K562 (cell line): ENCODE results near the gene CASP2. TPM values are rescaled to one million over a fixed set of nuclear protein-coding genes. Genes with fewer than 3 reads are reported as not detected.

ENCODE experiments used
- ATAC-seq: fragments of 200-7000 bp; cut with Tn5 transposase; 3 replicates; pipeline ENCODE4 v1.9.1; 2020; ENCODE audit warnings: moderate library complexity
- BruUV-seq: library from RNA; stranded (reverse); fragments of 400-500 nt; replicated peaks from 2 replicates; lab custom pipeline; 2021; lab: Mats Ljungman, UMichigan
- CTCF ChIA-PET: fragments of 300-600 bp; formaldehyde crosslinking; extraction: SDS; loops from one replicate; lab custom pipeline; 2021; ENCODE audit warnings: low intra/inter-chr PET ratio; lab: Yijun Ruan, JAX
- POLR2A ChIA-PET: fragments of 300-600, 350-650 bp; sonication (Branson Sonifier 250); formaldehyde crosslinking; extraction: SDS; loops from one replicate; lab custom pipeline; 2021; ENCODE audit warnings: antibody characterized with exemption, inconsistent platforms; lab: Yijun Ruan, JAX
- DNase-seq, 4 experiments: peaks; one replicate each; pipeline versions ENCODE4 v3.0.0 to v3.0.0-alpha.2; 2011 to 2018; ENCODE audit warnings: low spot score in 3 of 4, mixed read lengths in 3 of 4; ENCODE audit errors: extremely low read depth in 1 of 4
- FAIRE-seq: peaks from 2 replicates; lab custom pipeline; 2011; peaks lifted over from hg19 to GRCh38; lab: Jason Lieb, UNC
- H2AFZ ChIP-seq: 2 replicates; pipeline ENCODE4 v1.6.0; 2011; ENCODE audit warnings: low read depth, low read length, control low read depth, inconsistent platforms
- H3K27ac ChIP-seq: fragments of 200-600 bp; 3 replicates; pipeline ENCODE4 v1.8.0; 2011; ENCODE audit warnings: low read depth, mild to moderate bottlenecking, control low read depth, inconsistent platforms, low read length, moderate library complexity, mixed read lengths; ENCODE audit errors: extremely low read depth
- H3K27me3 ChIP-seq, 2 experiments: fragments of 300-600 bp in 1 of 2; 2 replicates in 1 of 2; 3 replicates in 1 of 2; pipeline versions ENCODE4 v1.6.0 to v1.8.0; 2011; ENCODE audit warnings: inconsistent platforms in 2 of 2, low read length in 2 of 2, mild to moderate bottlenecking in 1 of 2, mixed read lengths in 1 of 2, moderate library complexity in 1 of 2; ENCODE audit not compliant: control insufficient read depth in 2 of 2, insufficient read depth in 2 of 2
- H3K36me3 ChIP-seq: fragments of 300-600 bp; 3 replicates; pipeline ENCODE4 v1.8.0; 2011; ENCODE audit warnings: mild to moderate bottlenecking, low read length, inconsistent platforms; ENCODE audit not compliant: control insufficient read depth, insufficient read depth
- H3K4me1 ChIP-seq, 2 experiments: fragments of 200-600 bp in 1 of 2; replicated peaks in 1 of 2; 2 replicates in 1 of 2; 3 replicates in 1 of 2; pipeline versions ENCODE4 v1.5.1 to v1.8.0; 2011; ENCODE audit warnings: inconsistent platforms in 2 of 2, low read length in 2 of 2, mild to moderate bottlenecking in 1 of 2, mixed read lengths in 1 of 2, moderate library complexity in 1 of 2; ENCODE audit not compliant: control insufficient read depth in 2 of 2, insufficient read depth in 2 of 2
- H3K4me2 ChIP-seq: 2 replicates; pipeline ENCODE4 v1.6.1; 2011; ENCODE audit warnings: low read length, control low read depth, inconsistent platforms, mixed read lengths; ENCODE audit not compliant: insufficient read depth
- H3K4me3 ChIP-seq: fragments of 200-600 bp; sonication (generic), shearing (Covaris generic); 2 replicates; pipeline ENCODE4 v1.5.1; 2016; ENCODE audit warnings: control low read depth, inconsistent platforms
- H3K79me2 ChIP-seq: fragments of 200-600 bp; 3 replicates; pipeline ENCODE4 v1.8.0; 2011; ENCODE audit warnings: low read length, inconsistent platforms; ENCODE audit not compliant: control insufficient read depth, insufficient read depth
- H3K9ac ChIP-seq, 2 experiments: 2 replicates each; pipeline versions ENCODE4 v1.6.0 to v1.6.1; 2011; ENCODE audit warnings: low read depth in 2 of 2, low read length in 2 of 2, control low read depth in 1 of 2, inconsistent platforms in 1 of 2, mild to moderate bottlenecking in 1 of 2, mixed read lengths in 1 of 2; ENCODE audit not compliant: insufficient read depth in 1 of 2
- H3K9me1 ChIP-seq: one replicate; pipeline ENCODE4 v1.6.0; 2011; ENCODE audit warnings: inconsistent platforms, mild to moderate bottlenecking, low read length, moderate library complexity; ENCODE audit not compliant: control insufficient read depth, insufficient read depth
- H3K9me3 ChIP-seq: replicated peaks from 2 replicates; pipeline ENCODE4 v1.5.1; 2011; ENCODE audit warnings: low read depth, low read length, inconsistent platforms; ENCODE audit not compliant: control insufficient read depth, insufficient read depth
- H4K20me1 ChIP-seq: replicated peaks from 2 replicates; pipeline ENCODE4 v1.6.1; 2011; ENCODE audit warnings: low read length, inconsistent platforms, mixed read lengths; ENCODE audit not compliant: control insufficient read depth, insufficient read depth
- C11orf30 ChIP-seq: fragments of 450-650 bp; IDR thresholded peaks from 2 replicates; pipeline ENCODE4 v1.6.1; 2016; ENCODE audit warnings: low read depth, mild to moderate bottlenecking
- HEY1 ChIP-seq: fragments of 250-450 bp; sonication (Bioruptor Pico); IDR thresholded peaks from 2 replicates; pipeline ENCODE4 v1.5.0; 2020; ENCODE audit warnings: mild to moderate bottlenecking, moderate library complexity, borderline replicate concordance
- ILK ChIP-seq: fragments of 450-650 bp; IDR thresholded peaks from 2 replicates; pipeline ENCODE4 v1.6.1; 2016; ENCODE audit warnings: missing genetic modification characterization, low read depth, mild to moderate bottlenecking, missing compliant biosample characterization, moderate library complexity, borderline replicate concordance
- KLF1 ChIP-seq: fragments of 450-650 bp; IDR thresholded peaks from 2 replicates; pipeline ENCODE4 v1.6.1; 2016; ENCODE audit warnings: missing genetic modification characterization, missing compliant biosample characterization
- MAFF ChIP-seq: IDR thresholded peaks from 2 replicates; pipeline ENCODE4 v1.6.1; 2012; ENCODE audit warnings: low read length, improper control_type of control experiment
- NFE2 ChIP-seq: IDR thresholded peaks from 2 replicates; pipeline ENCODE4 v1.6.1; 2014; ENCODE audit warnings: antibody characterized with exemption, low read depth
- ZNF316 ChIP-seq: fragments of 450-650 bp; IDR thresholded peaks from 2 replicates; pipeline ENCODE4 v1.6.1; 2016
- WGBS: fragments of 100-300 bp; shearing (Covaris generic); methylation state at CpG from one replicate; pipeline ENCODE4 v1.1.6; 2016; ENCODE audit warnings: low coverage, mixed read lengths; ENCODE audit not compliant: insufficient coverage; ENCODE audit errors: missing lambda C conversion rate; 5-methylcytosine and 5-hydroxymethylcytosine counted together
- in situ Hi-C: fragments of 300-500 bp; cut with MboI; formaldehyde crosslinking; loops from 4 replicates; pipeline ENCODE4 v1.15.0; 2018; ENCODE audit warnings: inconsistent platforms, mixed read lengths
- intact Hi-C: fragments of 100-400 bp; cut with micrococcal nuclease; formaldehyde crosslinking; loops from 2 replicates; pipeline ENCODE4 v1.14.2; 2022
- polyA plus RNA-seq, 8 experiments: library from polyadenylated mRNA; depleted of rRNA in 4 of 8; stranded (reverse) in 5 of 8; unstranded in 3 of 8; fragments of >200 nt; fragmentation: Nextera tagmentation in 2 of 8; fragmentation: Illumina TruSeq in 1 of 8; extraction: Ambion mirVana in 2 of 8; extraction: Trizol in 1 of 8; gene quantifications; 2 replicates each; pipeline versions ENCODE4 v1.2.1 to v1.2.3, GENCODE V29; 2011 to 2014; ENCODE audit warnings: inconsistent platforms in 1 of 8, missing spikeins in 1 of 8
- total RNA-seq, 7 experiments: library from RNA; depleted of rRNA in 6 of 7; stranded (reverse); fragments of >200 nt in 6 of 7; fragmentation: Illumina TruSeq in 2 of 7; extraction: Trizol in 2 of 7; gene quantifications; 2 replicates each; pipeline versions ENCODE4 v1.2.1 to v1.2.3, GENCODE V29; 2011 to 2021; ENCODE audit warnings: low replicate concordance in 1 of 7
- TF ChIP-seq, protein P1 (sequence below): sonication (generic); formaldehyde crosslinking; IDR thresholded peaks from 2 replicates; pipeline ENCODE4 v1.8.0; 2023; ENCODE audit warnings: mild to moderate bottlenecking, missing genetic modification reagents
- TF ChIP-seq, protein P2 (sequence below): fragments of 450-650 bp; IDR thresholded peaks from 2 replicates; pipeline ENCODE4 v1.6.1; 2016; ENCODE audit warnings: mild to moderate bottlenecking
- TF ChIP-seq, protein P3 (sequence below): IDR thresholded peaks from 2 replicates; pipeline ENCODE4 v1.6.1; 2016; ENCODE audit warnings: missing genetic modification characterization, missing compliant biosample characterization

Gene CASP2
- total and polyA plus RNA-seq, 9 of the 15 experiments (the other 6 are each of a cell fraction or from before 2014, with no cell fraction given): 18.8 to 64.9 (median 24.1) TPM

DNA sequence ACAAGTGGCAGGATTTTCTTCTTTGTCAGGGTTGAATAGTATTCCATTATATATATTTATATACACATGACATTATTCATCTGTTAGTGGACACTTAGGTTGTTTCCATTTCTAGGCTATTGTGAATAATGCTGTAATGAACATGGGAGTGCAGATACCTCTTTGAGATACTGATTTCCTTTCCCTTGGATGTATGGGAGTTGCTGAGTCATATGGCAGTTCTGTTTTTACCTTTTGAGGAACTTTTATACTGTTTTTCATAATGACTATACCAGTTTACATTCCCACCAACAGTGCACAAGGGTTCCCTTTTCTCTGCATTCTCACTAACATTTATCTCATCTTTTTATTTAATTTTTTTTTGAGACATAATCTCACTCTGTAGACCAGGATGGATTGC is 26.0 kb downstream of the CASP2 start (continued):
- TF ChIP-seq, protein P1, sequence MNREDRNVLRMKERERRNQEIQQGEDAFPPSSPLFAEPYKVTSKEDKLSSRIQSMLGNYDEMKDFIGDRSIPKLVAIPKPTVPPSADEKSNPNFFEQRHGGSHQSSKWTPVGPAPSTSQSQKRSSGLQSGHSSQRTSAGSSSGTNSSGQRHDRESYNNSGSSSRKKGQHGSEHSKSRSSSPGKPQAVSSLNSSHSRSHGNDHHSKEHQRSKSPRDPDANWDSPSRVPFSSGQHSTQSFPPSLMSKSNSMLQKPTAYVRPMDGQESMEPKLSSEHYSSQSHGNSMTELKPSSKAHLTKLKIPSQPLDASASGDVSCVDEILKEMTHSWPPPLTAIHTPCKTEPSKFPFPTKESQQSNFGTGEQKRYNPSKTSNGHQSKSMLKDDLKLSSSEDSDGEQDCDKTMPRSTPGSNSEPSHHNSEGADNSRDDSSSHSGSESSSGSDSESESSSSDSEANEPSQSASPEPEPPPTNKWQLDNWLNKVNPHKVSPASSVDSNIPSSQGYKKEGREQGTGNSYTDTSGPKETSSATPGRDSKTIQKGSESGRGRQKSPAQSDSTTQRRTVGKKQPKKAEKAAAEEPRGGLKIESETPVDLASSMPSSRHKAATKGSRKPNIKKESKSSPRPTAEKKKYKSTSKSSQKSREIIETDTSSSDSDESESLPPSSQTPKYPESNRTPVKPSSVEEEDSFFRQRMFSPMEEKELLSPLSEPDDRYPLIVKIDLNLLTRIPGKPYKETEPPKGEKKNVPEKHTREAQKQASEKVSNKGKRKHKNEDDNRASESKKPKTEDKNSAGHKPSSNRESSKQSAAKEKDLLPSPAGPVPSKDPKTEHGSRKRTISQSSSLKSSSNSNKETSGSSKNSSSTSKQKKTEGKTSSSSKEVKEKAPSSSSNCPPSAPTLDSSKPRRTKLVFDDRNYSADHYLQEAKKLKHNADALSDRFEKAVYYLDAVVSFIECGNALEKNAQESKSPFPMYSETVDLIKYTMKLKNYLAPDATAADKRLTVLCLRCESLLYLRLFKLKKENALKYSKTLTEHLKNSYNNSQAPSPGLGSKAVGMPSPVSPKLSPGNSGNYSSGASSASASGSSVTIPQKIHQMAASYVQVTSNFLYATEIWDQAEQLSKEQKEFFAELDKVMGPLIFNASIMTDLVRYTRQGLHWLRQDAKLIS (CRISPR knock-in tag): no peak
- TF ChIP-seq NFE2 (peak; percentile 61), MAFF (peak; percentile 37; the same call in 1 of the 2 replicates), C11orf30 (peak; percentile 32; the same call in 1 of the 2 replicates)

DNA sequence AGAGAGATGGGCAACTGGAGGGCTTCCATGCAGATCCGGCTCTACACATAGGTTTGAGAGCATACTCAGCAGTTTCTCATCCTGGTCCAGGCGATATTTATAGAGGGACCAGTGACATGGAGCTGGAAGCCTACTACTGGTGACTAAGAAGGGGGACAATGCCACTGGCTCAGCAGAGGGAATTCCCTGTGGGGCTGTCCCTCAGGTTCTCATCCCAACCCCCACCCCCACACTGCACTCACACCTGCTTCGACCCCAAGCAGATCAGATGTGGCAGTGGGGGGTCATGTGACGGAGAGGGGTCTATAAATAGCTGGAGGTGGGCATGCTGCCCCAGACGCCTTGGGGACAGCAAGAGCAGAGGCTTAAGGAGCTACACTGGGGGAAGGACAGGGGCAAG is 27.6 kb downstream of the CASP2 start, which contains the start of gene CLCN1:
CLCN1 (plus strand) TSS at position 336 of the 400 bp plus-strand sequence. CDS start 102 bp downstream, outside the sequence.
- Histone ChIP-seq H3K9ac (no peak within 1 kb of the TSS; a peak in 1 of 4 replicates), H2AFZ (no peak within 1 kb of the TSS), H3K4me1 (no peaks in the 10 kb centered on the region), H3K79me2 (no peaks in the 10 kb centered on the region), H3K4me2 (no peak within 1 kb of the TSS), H3K36me3 (no peaks in the 10 kb centered on the region), H3K9me1 (no peaks in the 10 kb centered on the region), H3K27ac (no peak within 1 kb of the TSS), H4K20me1 (no peaks in the 10 kb centered on the region), H3K4me3 (no peak within 1 kb of the TSS), H3K27me3 (peaks cover 31 to 49% of the 10 kb centered on the region in 2 experiments; a peak in 4 of 5 replicates), H3K9me3 (no peaks in the 10 kb centered on the region)
- intact Hi-C loops (no loop called here), in situ Hi-C loops (no loop called here)
- BruUV-seq: no TSS peak
- no peak for ATAC-seq
- 4% methylated on average over 5 of the region's 5 CpGs for WGBS
- POLR2A ChIA-PET: interaction anchor here (0.6 to 1.4 kb wide), 6 partner anchors 9 to 267 kb away, joined by 3 to 4 read pairs (median 4); no protein-coding TSS in a partner anchor
- CTCF ChIA-PET: interaction anchor here (0.6 kb wide), 1 partner anchor 94 kb away, joined by 3 read pairs; no protein-coding TSS in a partner anchor
- no peak for FAIRE-seq
- no peak for DNase-seq
- TF ChIP-seq HEY1 (no peak), ZNF316 (peak; percentile 34; the same call in 1 of the 2 replicates), ILK (no peak), KLF1 (tag) (no peak)
- TF ChIP-seq, protein P2, sequence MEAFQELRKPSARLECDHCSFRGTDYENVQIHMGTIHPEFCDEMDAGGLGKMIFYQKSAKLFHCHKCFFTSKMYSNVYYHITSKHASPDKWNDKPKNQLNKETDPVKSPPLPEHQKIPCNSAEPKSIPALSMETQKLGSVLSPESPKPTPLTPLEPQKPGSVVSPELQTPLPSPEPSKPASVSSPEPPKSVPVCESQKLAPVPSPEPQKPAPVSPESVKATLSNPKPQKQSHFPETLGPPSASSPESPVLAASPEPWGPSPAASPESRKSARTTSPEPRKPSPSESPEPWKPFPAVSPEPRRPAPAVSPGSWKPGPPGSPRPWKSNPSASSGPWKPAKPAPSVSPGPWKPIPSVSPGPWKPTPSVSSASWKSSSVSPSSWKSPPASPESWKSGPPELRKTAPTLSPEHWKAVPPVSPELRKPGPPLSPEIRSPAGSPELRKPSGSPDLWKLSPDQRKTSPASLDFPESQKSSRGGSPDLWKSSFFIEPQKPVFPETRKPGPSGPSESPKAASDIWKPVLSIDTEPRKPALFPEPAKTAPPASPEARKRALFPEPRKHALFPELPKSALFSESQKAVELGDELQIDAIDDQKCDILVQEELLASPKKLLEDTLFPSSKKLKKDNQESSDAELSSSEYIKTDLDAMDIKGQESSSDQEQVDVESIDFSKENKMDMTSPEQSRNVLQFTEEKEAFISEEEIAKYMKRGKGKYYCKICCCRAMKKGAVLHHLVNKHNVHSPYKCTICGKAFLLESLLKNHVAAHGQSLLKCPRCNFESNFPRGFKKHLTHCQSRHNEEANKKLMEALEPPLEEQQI: no peak
- TF ChIP-seq, protein P3, sequence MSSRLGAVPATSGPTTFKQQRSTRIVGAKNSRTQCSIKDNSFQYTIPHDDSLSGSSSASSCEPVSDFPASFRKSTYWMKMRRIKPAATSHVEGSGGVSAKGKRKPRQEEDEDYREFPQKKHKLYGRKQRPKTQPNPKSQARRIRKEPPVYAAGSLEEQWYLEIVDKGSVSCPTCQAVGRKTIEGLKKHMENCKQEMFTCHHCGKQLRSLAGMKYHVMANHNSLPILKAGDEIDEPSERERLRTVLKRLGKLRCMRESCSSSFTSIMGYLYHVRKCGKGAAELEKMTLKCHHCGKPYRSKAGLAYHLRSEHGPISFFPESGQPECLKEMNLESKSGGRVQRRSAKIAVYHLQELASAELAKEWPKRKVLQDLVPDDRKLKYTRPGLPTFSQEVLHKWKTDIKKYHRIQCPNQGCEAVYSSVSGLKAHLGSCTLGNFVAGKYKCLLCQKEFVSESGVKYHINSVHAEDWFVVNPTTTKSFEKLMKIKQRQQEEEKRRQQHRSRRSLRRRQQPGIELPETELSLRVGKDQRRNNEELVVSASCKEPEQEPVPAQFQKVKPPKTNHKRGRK: no peak
